GM18508 (cell line): ENCODE results near the gene PRDM1.

Experiments used
- ATAC-seq: cut with Tn5 transposase; IDR thresholded peaks from one replicate; pipeline ENCODE4 v1.9.1; 2021; ENCODE audit warnings: moderate number of reproducible peaks; ENCODE audit not compliant: insufficient read depth, unreplicated experiment

Gene PRDM1

DNA sequence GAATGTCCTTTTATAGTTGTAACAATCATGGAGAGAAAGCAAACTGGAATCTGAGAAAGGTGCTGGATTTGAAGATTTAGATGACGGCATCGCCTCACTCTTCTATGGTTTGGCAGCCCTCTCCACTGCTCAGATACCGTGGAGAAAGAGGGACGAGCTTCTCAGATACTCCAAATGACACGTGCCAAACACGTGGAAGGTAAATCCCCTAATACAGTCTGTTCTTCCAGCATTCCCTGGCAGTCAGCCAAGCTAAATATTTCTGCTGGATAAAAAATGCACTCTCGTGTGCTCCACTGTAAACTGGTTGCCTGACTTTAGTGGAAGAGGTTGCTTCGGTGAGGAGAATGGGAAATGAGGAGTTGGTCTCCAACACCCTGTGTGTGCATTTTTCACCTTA lies 16.7 kb upstream of the PRDM1 start:
- ATAC-seq = no peak

DNA sequence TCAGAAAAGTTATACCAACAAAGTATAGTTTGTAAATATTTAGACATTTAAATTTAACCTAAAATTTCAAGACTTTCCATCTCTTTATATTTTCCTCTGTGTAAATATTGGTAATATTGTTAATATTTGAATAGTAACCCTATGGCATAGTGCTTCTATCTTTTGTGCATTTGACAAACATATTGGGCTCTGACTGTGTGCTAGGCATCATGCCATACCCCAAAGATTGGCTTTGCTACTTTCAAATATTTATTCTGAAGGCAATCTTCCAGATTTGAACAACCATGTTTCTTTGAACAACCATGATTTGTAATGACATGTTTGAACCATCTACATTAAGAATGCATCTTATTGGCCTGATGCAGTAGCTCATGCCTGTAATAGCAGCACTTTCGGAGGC lies 15.5 kb upstream of the PRDM1 start:
- ATAC-seq = no peak

DNA sequence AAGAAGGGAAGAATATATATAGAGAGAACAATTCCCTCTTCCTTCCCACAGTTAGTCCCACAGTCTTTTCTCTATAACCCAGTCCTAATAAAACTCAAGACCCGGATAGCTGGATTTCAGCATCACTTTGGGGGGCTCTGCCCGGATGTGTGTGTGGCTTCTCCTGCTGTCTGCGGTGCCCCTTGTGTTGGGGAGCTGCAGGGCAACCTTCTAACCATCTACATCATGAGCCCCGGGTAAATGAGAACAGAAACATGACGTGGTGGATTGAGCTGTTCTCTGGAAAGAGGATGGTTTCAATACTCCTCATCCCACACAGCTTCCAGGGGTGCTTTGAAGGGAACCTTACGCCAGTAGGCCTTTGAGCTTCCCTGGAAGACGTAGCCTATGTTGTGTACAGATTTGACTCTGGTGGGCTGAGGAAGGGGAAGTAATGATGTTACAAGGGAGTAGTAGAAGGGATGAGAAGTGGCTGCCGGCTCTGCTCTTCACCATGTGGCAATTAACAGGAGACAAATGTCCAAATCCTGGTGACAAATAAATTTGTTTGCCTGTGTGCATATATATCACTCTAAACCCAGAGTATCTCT lies 13.5 kb upstream of the PRDM1 start:
- ATAC-seq = no peak

DNA sequence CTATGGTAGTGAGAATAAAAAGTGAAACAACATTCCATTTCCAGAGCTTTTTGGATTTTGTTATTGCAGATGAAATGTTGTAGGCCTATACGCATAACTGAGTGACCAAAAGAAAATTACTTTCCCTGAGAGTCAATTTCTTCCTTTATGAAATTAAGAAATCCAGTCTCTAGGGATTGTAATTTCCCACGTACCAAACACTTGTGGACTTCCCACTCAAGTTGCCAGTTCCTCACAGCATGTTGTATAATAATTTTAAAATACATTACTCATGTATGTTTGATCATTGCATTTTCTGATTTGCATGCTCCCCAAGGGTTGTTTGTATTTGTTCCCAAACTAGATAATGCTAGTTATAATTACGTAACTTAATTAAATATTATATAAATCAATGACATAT lies 12.0 kb upstream of the PRDM1 start:
- no peak for ATAC-seq

DNA sequence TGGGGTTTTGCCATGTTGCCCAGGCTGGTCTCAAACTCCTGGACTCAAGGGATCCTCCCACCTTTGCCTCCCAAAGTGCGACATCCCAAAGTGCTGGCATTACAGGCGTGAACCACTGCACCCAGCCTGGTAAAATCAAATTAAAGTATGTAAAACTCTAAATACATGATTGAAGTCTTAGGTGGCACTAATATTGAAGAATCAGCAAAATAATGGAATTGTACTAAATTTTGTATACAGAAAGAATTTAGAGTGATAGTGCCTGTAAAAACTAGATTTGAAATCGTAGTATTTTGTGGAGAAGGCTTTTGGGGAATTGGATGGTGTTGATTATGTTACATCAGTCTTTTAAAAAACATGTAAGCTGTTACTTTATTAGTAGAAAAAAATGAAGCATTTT lies 10.0 kb upstream of the PRDM1 start:
- ATAC-seq = no peak

DNA sequence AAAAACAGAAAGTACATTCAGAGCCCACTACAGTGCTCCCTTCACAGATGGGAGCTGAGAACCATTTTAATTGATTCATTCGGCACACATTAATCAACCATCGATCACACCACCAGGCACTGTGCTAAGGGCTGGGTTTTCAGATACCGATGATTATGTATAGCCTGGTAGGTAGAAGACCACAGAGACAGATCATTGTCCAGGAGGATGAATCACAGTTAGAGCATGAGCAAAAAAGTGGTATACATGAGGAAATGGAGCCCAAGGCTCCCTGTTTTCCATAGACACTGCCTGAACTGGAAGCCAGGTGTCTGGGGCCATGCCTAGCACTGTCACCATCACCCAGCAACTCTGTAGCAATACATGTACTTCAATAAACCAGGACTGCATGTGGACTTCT lies 9.0 kb upstream of the PRDM1 start:
- no peak for ATAC-seq

DNA sequence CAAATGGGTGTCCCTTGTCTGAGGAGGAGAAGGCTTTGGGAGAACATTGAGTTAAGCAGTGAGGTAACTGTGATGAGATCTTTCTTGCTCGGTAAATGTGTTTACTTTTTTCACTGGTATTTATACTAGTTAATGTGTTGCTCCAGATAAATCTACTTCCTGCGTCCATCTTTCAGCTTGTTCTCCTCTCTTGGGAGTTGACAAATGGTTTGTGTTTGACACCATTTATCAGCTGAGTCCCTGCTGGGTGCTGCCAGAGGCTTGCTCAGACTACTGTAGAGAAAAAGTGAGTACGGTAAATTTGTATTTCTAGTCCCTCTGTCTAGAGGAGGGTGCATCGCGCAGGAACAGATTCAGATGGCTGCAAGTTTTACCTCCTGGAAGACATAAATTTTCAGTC lies 8.3 kb upstream of the PRDM1 start:
- no peak for ATAC-seq

DNA sequence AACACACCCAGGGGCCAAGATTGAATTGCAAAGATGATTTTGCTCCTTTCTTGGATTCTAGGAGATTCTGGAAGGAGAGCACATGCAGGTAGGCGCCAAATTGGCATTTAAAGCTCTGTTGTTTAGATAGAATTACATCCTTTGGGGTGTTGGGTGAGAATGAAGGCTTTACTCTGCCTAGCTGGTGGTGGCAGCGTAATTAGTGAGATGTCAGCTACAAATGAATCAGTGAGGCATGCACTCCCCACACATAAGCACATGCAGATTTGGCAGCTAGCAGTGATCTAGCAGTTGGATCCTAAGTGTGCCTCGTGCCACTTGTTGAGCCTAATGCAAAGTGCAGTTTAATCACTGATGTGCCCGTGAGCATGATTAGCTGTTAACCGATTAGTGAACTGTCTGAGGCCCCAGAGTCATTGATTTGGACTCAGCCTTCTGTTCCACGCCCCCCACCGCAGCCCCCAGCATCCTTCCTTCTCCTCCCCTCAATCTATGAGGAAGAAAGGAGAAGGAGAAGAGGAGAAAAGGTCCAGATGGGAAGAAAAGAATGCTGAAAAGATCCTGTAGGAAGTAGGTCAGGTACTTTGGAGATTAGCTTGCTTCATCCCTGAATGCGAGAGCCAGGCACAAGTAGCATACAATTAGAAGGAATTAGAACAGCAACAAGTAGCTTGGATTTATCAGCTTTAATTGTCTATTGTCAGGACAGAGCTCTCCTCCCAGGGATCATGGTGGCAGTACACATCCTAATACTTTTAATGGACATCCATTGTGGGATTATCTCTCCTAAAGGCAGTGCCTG lies 6.0 kb upstream of the PRDM1 start:
- ATAC-seq = no peak

DNA sequence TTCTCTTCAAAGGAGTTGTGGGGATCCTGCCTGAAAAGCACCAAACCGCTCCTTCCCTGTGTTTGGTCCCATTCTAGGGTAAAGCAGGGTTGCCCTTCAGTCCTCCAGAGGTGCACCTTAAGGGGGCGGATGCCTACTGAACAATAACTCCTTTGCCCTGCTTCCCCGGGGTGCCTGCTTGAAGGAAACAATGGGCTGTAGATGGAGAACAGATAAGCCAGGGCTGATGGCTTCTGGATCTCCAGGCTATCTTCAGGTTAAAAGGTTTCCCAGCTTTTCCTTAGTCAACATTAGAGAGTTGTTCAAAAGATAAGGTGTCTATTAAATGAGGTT lies 5.4 kb upstream of the PRDM1 start:
- ATAC-seq = no peak

DNA sequence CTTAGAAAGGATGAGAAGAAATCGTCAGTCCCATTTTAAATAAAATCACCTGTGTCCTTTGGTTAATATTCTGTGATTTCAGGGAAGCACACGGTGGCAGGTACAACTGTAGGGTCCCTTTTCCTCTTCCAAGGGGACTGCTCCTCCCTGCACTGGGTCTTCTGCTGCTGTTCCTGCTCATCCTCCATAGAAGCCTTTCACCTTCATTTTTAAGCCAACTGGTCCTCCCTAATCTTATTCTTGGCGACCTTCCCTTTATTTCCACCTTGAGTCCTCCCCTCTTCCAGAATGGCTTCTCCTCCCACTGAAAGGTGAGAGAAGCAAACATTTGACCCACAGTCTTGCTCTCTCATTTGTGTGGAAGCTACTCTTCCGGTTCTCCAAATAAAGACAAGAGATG lies 4.4 kb upstream of the PRDM1 start:
- ATAC-seq = no peak

DNA sequence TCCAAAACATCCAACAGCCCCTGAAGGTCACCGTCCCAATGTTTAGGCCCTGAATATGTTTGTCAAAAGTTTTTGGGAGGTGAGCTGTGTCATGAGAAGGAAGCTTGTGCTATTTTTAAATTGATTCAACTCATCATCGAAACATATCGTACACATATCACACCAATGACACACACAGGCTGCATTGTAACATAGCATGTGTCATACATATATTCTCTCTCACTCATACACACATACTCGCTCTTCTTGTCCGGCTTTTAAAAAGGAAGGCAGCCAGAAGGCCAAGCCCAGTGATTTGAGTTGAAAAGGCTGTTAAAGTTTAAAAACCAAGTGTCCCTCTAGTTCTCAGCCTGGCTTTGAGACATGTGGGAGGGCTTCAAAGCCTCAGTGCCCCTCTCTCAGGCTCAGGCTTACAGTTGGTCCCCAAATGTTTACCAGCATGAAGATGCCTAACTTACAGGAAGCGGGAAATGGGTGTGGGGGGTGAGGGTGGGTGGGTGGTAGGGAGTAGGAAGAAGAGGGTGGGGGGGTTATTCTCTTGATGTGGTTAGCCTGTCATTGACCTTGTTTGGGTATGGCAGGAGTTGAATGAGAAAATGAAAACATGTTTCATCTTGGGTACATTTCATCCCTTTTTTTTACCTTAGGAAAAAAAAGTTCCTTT lies 3.3 kb upstream of the PRDM1 start:
- ATAC-seq = no peak

DNA sequence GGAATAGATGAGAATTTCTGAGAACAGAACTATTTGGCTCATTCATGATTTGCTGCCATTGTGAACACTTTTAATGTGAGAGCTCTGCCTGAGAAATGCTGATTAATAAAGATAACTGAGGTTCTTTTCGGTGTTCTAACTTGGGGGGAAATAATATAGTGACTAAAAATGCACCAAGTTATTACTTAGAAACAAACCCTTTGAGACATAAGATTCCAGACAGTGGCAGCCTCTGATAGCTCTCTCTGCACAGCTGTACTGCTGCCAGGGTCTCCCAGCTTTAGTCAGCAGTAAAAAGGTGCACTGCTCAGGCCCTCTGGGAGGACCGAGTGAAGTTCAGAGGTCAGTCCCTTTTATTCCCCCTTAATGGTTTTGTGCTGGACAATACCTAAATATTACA lies 2.5 kb upstream of the PRDM1 start:
- ATAC-seq = no peak

DNA sequence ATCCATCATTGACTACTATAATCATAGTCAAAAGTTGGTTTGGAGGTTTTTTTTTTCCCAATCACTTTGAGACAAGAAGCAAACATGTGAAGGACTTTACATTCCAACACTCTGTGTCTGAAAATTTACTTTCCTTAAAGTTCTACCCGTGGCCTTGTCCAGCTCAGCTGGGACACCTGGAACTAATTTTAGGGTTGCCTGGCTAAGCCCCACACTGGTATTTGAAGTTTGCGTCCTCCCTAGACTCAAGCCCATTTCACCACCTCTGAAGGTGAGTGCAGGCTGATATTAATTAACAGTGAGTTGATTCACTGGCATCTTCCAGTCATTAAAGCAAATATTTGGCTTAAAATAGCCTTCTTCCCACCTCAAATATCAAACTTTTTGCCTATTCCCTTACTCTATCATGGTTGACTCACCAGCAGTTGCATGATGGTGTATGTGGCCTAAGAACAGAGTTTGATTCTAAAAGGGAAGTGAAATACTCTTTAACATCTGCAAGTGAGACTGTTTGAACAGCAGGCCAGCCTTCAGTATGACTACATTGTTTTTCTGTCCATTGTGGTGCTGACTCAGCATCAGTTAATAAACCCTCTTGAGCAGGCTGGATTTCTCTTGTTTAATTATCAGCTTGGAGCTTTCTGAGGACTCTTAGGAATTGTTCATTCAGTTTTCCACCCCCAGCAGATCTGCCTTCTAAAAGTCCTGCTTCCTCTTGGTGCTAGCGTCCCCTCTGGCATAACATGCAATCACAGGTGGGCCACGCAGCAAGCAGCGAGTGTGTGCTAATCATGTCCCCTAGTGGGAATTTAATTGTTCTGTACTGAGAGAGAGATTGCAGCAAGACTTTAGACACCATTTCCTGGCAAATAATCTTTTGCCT lies 1.8 kb upstream of the PRDM1 start:
- peak; percentile 54 for ATAC-seq

DNA sequence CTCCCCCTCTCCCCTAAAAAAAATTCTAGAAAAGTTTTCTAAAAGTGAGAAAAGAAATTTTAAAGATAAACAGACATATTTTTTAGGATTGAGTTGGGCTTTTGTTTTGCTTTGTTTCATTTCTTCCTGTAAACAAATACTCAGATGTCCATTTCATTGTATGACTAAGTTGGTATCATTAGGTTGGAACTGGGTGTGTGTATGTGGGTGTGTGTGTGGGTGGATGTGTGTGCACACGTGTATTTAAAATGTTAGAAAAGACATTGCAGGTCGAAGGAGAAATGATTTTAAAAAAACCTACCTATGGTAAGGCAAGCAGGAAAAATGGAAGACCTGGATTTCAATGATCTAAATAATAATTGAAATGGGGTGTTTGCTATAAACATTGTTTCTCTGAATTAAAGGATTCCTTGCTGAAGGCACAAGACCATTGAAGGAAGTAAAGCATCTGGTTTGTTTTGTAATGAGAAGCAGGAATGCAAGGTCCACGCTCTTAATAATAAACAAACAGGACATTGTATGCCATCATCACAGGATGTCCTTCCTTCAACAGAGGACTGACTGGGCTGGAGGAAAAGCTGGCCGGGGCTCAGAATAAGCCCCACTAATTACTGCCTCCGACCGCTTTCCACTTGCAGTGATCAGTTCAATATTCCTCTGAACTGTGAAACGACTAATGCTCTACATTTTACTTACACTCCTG lies 996 bp upstream of the PRDM1 start:
- no peak for ATAC-seq

DNA sequence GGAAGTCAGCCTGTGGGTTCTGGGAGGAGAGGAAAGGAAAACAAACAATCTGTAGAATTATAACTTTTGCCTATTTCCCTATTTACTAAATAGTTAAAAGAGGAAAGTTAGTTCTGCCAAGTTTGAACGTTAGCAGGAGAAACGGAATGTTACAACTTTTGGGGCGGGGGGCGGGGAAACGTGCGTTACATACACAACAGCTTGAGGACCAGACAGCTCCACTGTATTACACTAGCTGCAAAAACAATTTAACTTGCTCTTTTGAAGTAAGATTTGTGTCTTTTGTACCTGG lies 498 bp upstream of the PRDM1 start:
- no peak for ATAC-seq

DNA sequence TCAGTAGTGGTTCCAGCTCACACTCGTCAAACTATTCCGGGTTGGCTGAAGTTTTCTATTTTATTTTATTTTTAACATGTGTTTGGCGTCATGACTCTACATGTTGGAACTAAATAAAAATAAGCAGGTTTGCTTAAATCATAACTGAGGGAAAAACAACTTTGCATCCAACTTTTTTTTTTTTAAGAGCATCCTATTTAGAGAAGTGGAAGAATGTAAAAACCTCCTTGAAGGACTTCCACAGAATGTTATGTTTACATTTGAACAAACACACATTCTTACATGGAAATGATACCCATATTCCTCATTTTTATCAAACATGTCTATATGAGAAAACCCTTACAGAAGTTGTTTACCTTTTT lies 659 bp downstream of the PRDM1 start:
- ATAC-seq = no peak

DNA sequence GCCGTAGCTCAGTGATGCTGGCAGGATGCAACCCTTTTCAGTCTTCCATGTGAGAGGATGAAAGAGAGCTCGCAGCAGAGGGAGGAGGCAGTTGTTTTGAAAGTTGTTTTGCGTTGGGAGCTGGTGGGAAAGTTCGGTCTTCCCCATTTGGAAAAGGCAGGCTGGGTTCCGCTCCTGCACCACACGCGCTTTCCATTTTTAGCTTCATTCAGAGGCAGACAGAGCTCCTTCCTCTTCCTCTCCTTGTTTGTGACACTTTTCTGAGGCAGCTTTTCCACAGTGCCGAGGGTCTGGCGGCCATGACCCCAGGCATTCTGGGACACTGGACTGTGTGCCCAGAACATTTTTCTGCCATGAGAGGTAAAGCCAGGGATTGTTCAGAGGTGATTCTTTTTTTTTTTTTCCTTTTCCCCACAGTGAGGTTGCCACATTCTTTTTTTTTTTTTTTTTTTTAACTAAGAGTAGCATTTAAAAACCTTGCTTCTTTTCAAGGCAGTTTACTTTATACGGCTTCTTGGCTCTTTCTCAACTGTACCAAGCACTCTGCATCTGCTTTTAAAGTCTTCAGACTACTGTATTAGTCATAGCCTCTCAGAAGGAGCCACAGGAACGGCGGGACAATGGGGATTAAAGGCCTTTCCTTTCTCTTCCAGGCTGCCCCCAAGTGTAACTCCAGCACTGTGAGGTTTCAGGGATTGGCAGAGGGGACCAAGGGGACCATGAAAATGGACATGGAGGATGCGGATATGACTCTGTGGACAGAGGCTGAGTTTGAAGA lies 1.6 kb downstream of the PRDM1 start:
- no peak for ATAC-seq

DNA sequence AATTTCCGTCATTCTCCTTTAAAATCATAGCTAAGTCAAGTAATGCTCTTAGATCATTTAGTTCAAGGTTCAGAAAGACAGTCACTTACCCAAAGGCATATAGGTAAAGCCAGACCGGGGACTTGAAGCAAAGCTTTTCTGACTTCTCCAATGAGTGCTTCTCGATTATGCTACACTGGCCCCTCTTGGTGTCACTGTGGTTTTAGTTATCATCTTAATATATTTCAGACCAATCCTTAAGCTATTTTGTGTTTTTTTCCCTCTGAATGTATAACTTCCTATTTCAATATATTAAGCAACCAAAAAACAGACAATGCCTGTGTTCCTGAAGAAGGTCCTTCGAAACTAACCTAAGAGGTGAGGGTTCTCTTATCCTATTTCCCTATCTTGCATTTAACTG lies 3.9 kb downstream of the PRDM1 start:
- no peak for ATAC-seq

DNA sequence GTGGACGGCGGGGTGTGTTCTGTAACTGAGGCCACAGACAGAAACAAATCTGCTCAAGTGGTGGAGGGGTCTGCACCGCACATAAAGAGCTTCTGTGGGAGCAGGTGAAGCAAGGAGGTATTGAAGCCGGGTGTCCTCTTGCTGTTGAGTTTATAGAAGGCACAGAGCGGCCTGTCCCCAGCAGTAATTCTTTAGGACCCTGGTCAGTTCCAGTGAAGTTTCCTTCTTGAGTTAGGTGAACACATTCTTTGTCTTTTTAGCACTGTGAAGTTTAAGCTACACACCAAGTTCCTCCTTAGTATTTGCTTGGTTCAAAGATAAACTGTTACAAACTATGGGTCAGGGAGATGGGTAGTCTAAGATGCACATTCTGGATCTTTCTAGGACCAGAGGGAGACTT lies 6.1 kb downstream of the PRDM1 start:
- no peak for ATAC-seq
